ENCODE data around the gene ZMYND19. TPM values are rescaled to one million over a fixed set of nuclear protein-coding genes. Genes with fewer than 3 reads are reported as not detected.

Gene ZMYND19
- total RNA-seq, 1 experiment from 2014 or later = 79.2 TPM

GRCh38 chr9:137581361-137582285, 8.7 kb downstream of the ZMYND19 start:
- H2BK20ac ChIP-seq (ENCODE audit: low read depth, low read length, poor library complexity, severe bottlenecking) = no peak overlapping the region
- no peak overlapping the region for H4K5ac ChIP-seq (ENCODE audit: insufficient read length, low read depth, low read length)
- no peaks in the 10 kb centered on the region for H3K9me3 ChIP-seq (ENCODE audit: control insufficient read depth, low read depth, low read length)
- no peak overlapping the region for H3K56ac ChIP-seq (ENCODE audit: insufficient read length, low read depth, low read length)
- H4K91ac ChIP-seq (ENCODE audit: insufficient read length, low read depth, low read length) = no peak overlapping the region
- no peak overlapping the region for H3K23ac ChIP-seq (ENCODE audit: insufficient read length, low read depth, low read length)
- TF ChIP-seq CTCF (conservative IDR thresholded peaks at IDR 0.05) = no peak
- H3K79me2 ChIP-seq (ENCODE audit: insufficient read depth, low read length) = peaks cover 10% of the 10 kb centered on the region; the same call in 1 of the 2 replicates
- H3K23me2 ChIP-seq (ENCODE audit: insufficient read length, low read depth, low read length, poor library complexity, severe bottlenecking) = peaks cover 12% of the 10 kb centered on the region
- H4K8ac ChIP-seq (replicated peaks; ENCODE audit: insufficient read length, low read depth, low read length) = no peak overlapping the region
- H3K27me3 ChIP-seq (ENCODE audit: insufficient read depth, low read length) = no peaks in the 10 kb centered on the region
- H3K14ac ChIP-seq (ENCODE audit: insufficient read depth, low read length) = no peak overlapping the region
- no CpG with 5 or more reads among the region's 22 CpGs for WGBS (ENCODE audit: extremely low coverage, insufficient read length, low lambda C conversion rate)
- no peak overlapping the region for H2BK120ac ChIP-seq (ENCODE audit: low read depth, low read length, poor library complexity, severe bottlenecking)
- peak overlapping the region in 1 of 2 experiments; percentile 34; a peak in 2 of 5 replicates for H3K4me3 Mint-ChIP-seq
- no peak for DNase-seq
- peaks cover 21 to 71% (median 53%) of the 10 kb centered on the region in 3 experiments; a peak in 6 of 7 replicates for H3K36me3 Mint-ChIP-seq (ENCODE audit: insufficient read depth in 1 of 3, low read depth in 3 of 3)
- no peak overlapping the region for H2BK15ac ChIP-seq (ENCODE audit: low read depth, low read length)
- H3K27ac Mint-ChIP-seq = peak overlapping the region in 1 of 3 experiments; percentile 27; a peak in 1 of 7 replicates
- no peaks in the 10 kb centered on the region for H3K9me3 Mint-ChIP-seq
- H2BK12ac ChIP-seq (ENCODE audit: insufficient read length, low read depth, low read length) = no peak overlapping the region
- H3K18ac ChIP-seq (ENCODE audit: insufficient read length, low read depth, low read length) = no peak overlapping the region
- H2AK5ac ChIP-seq (ENCODE audit: insufficient read length, low read length) = no peak overlapping the region
- no peaks in the 10 kb centered on the region for H4K20me1 ChIP-seq (ENCODE audit: control insufficient read depth, insufficient read depth, insufficient read length)
- no peak overlapping the region for H2AFZ ChIP-seq (ENCODE audit: low read length)
- H3K79me1 ChIP-seq (ENCODE audit: insufficient read depth, low read depth, low read length, poor library complexity, severe bottlenecking) = peaks cover 7% of the 10 kb centered on the region
- no peak overlapping the region for H3K9ac ChIP-seq (ENCODE audit: extremely low read depth, insufficient read length, low read length)
- peaks cover 29 to 40% of the 10 kb centered on the region in 2 experiments for H3K4me1 Mint-ChIP-seq
- no peak overlapping the region for H3T11ph ChIP-seq (ENCODE audit: low read length)
- H3K4me2 ChIP-seq (ENCODE audit: insufficient read depth, insufficient read length, low read length) = no peak overlapping the region
- peaks cover 4% of the 10 kb centered on the region; the same call in 1 of the 2 replicates for H3K4me1 ChIP-seq (ENCODE audit: insufficient read depth, low read length)
- H3K27me3 Mint-ChIP-seq (ENCODE audit: low read depth) = no peaks in the 10 kb centered on the region
- H3K27ac ChIP-seq (ENCODE audit: insufficient read length, low read depth, low read length) = no peak overlapping the region
- no peak overlapping the region for H3K4ac ChIP-seq (ENCODE audit: low read depth, low read length)
- no peak overlapping the region for H2BK5ac ChIP-seq (ENCODE audit: insufficient read length, low read length)

Measured in H9 (cell line).